HepG2 (cell line): ENCODE results near the gene GSTT2B. TPM values are rescaled to one million over a fixed set of nuclear protein-coding genes. Genes with fewer than 3 reads are reported as not detected.

Source experiments
- AKAP8 ChIP-seq: sonication (generic); formaldehyde crosslinking; IDR thresholded peaks from 2 replicates; pipeline ENCODE4 v1.5.1; 2020; ENCODE audit warnings: mild to moderate bottlenecking, missing genetic modification reagents
- EEA1 ChIP-seq: sonication (generic); formaldehyde crosslinking; IDR thresholded peaks from 2 replicates; pipeline ENCODE4 v1.5.1; 2020; ENCODE audit warnings: mild to moderate bottlenecking, missing genetic modification reagents, borderline replicate concordance
- GFI1 ChIP-seq: sonication (generic); formaldehyde crosslinking; IDR thresholded peaks from 2 replicates; pipeline ENCODE4 v1.5.0; 2020; ENCODE audit warnings: missing genetic modification reagents, mild to moderate bottlenecking, borderline replicate concordance
- HIVEP1 ChIP-seq: sonication (generic); formaldehyde crosslinking; IDR thresholded peaks from 2 replicates; pipeline ENCODE4 v1.4.0; 2020; ENCODE audit warnings: mild to moderate bottlenecking, missing genetic modification reagents
- HMG20A ChIP-seq: IDR thresholded peaks from 2 replicates; pipeline ENCODE4 v1.6.1; 2016; ENCODE audit warnings: borderline replicate concordance
- HNF4G ChIP-seq, 2 experiments: sonication (generic) in 1 of 2; formaldehyde crosslinking in 1 of 2; IDR thresholded peaks; 2 replicates each; pipeline versions ENCODE4 v1.4.0 to v1.6.1; 2011 to 2020; ENCODE audit warnings: borderline replicate concordance in 2 of 2, low read depth in 2 of 2, mild to moderate bottlenecking in 2 of 2, low read length in 1 of 2, missing genetic modification reagents in 1 of 2, moderate library complexity in 1 of 2
- KLF16 ChIP-seq, 2 experiments: sonication (generic) in 1 of 2; formaldehyde crosslinking in 1 of 2; IDR thresholded peaks; 2 replicates each; pipeline versions ENCODE4 v1.6.1 to v1.8.0; 2016 to 2023; ENCODE audit warnings: missing genetic modification reagents in 2 of 2, missing compliant biosample characterization in 1 of 2
- MYC ChIP-seq: sonication (generic); formaldehyde crosslinking; IDR thresholded peaks from 2 replicates; pipeline ENCODE4 v1.9.0; 2021; ENCODE audit warnings: missing genetic modification reagents, borderline replicate concordance
- NFIB ChIP-seq: sonication (generic); formaldehyde crosslinking; IDR thresholded peaks from 2 replicates; pipeline ENCODE4 v1.9.0; 2021; ENCODE audit warnings: missing genetic modification reagents, mild to moderate bottlenecking, borderline replicate concordance
- POLR2A ChIP-seq, 2 experiments: IDR thresholded peaks; 2 replicates each; pipeline ENCODE4 v1.6.1; 2011; ENCODE audit warnings: low read depth in 2 of 2, low read length in 2 of 2, mild to moderate bottlenecking in 1 of 2, moderate library complexity in 1 of 2; ENCODE audit not compliant: insufficient read depth in 1 of 2
- TFDP1 ChIP-seq: IDR thresholded peaks from 2 replicates; pipeline ENCODE4 v1.6.1; 2016; ENCODE audit warnings: missing compliant biosample characterization, missing genetic modification reagents, borderline replicate concordance
- TMF1 ChIP-seq: sonication (generic); formaldehyde crosslinking; IDR thresholded peaks from 2 replicates; pipeline ENCODE4 v1.8.1; 2022; ENCODE audit warnings: low read depth, missing genetic modification reagents
- ZNF263 ChIP-seq: sonication (generic); formaldehyde crosslinking; IDR thresholded peaks from 2 replicates; pipeline ENCODE4 v1.4.0; 2020; ENCODE audit warnings: missing genetic modification reagents
- ZNF317 ChIP-seq: sonication (generic); formaldehyde crosslinking; IDR thresholded peaks from 2 replicates; pipeline ENCODE4 v1.5.0; 2020; ENCODE audit warnings: mild to moderate bottlenecking, missing genetic modification reagents
- ZNF362 ChIP-seq: sonication (generic); formaldehyde crosslinking; IDR thresholded peaks from 2 replicates; pipeline ENCODE4 v1.4.0; 2020; ENCODE audit warnings: missing genetic modification reagents, mild to moderate bottlenecking, borderline replicate concordance
- ZNF672 ChIP-seq: sonication (generic); formaldehyde crosslinking; IDR thresholded peaks from 2 replicates; pipeline ENCODE4 v1.8.1; 2022; ENCODE audit warnings: missing genetic modification reagents
- polyA plus RNA-seq, 8 experiments: library from polyadenylated mRNA; depleted of rRNA in 3 of 8; stranded (reverse) in 7 of 8; unstranded in 1 of 8; fragments of >200 nt; fragmentation: Illumina TruSeq in 4 of 8; extraction: Trizol in 4 of 8; gene quantifications; 2 replicates each; pipeline versions ENCODE4 v1.2.1 to v1.2.3, GENCODE V29; 2011 to 2016; ENCODE audit warnings: low read depth in 4 of 8, missing spikeins in 1 of 8, mixed read lengths in 1 of 8; ENCODE audit not compliant: insufficient read depth in 1 of 8
- total RNA-seq, 5 experiments: library from RNA; depleted of rRNA; stranded (reverse); fragments of >200 nt; fragmentation: Illumina TruSeq; extraction: Trizol; gene quantifications; 2 replicates each; pipeline ENCODE4 v1.2.3, GENCODE V29; 2016; ENCODE audit warnings: low read depth in 1 of 5
- TF ChIP-seq, protein P1 (sequence below): sonication (generic); formaldehyde crosslinking; conservative IDR thresholded peaks from 2 replicates; pipeline ENCODE4 v1.4.0; 2020; ENCODE audit warnings: missing genetic modification reagents
- TF ChIP-seq, protein P2 (sequence below): sonication (generic); formaldehyde crosslinking; IDR thresholded peaks from 2 replicates; pipeline ENCODE4 v1.4.0; 2020; ENCODE audit warnings: missing genetic modification reagents, borderline replicate concordance
- TF ChIP-seq, protein P3 (sequence below): sonication (generic); formaldehyde crosslinking; IDR thresholded peaks from 2 replicates; pipeline ENCODE4 v1.4.0; 2020; ENCODE audit warnings: missing genetic modification reagents

The GSTT2B gene
- total and polyA plus RNA-seq, 2 of the 13 experiments (the other 11 are each of a cell fraction or from before 2014, with no cell fraction given): 1.5 to 3.9 TPM

DNA sequence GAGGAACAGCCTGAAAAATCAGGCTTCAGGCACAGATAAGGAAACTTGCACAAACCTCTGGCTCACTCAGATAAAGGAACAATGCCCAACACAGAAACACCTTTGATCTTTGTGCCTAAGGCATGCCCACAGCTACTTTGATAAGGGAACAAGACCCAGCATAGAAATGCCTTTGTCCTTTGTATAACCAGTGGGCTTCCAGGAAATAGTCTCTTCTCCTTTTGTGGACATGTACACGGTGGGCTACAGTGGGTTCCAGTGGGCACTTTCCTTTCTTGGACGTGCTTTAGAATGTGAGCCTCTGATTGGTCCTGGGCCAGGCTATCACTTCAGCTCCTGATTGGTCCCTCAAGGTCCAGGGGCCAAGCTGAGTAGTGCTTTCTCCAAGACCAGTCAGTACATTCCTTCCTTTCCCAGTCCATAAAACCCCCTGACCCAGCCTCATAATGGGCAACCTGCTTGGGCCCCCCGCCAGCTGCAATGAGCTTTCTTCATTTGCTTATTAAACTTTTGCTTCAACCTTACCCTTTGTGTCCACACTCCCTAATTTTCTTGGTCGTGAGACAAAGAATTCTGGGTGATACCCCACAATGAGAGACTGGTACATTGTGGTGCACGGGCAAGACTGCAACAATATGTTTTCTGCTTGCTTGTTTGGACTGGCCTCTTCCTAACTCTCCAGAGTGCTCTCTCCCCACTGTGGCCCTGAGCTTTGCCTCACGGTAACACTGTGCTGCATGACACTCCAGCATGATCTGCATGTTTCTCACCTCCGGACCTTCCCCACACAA lies 48.4 kb upstream of the GSTT2B start (continued):
- TF ChIP-seq, protein P1, sequence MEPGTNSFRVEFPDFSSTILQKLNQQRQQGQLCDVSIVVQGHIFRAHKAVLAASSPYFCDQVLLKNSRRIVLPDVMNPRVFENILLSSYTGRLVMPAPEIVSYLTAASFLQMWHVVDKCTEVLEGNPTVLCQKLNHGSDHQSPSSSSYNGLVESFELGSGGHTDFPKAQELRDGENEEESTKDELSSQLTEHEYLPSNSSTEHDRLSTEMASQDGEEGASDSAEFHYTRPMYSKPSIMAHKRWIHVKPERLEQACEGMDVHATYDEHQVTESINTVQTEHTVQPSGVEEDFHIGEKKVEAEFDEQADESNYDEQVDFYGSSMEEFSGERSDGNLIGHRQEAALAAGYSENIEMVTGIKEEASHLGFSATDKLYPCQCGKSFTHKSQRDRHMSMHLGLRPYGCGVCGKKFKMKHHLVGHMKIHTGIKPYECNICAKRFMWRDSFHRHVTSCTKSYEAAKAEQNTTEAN (CRISPR knock-in tag): 0 out of 2 replicates have a peak, but pooled peaks have one; percentile 33
- no peak for TF ChIP-seq ZNF672 (CRISPR knock-in tag)
- 0 out of 2 replicates have a peak, but pooled peaks have one; percentile 16 for TF ChIP-seq ZNF263 (CRISPR knock-in tag)
- 0 out of 4 replicates have a peak, but pooled peaks of 1 of the 2 experiments have one; percentile 51 for TF ChIP-seq KLF16 (CRISPR knock-in tag; IDR thresholded peaks at IDR 0.05)
- TF ChIP-seq NFIB (CRISPR knock-in tag): no peak
- peak; percentile 77; the same call in 1 of the 2 replicates for TF ChIP-seq HNF4G (IDR thresholded peaks at IDR 0.05; ENCODE audit: borderline replicate concordance, low read depth, low read length)
- no peak; the same call in 1 of the 2 replicates for TF ChIP-seq HNF4G (CRISPR knock-in tag; IDR thresholded peaks at IDR 0.05; ENCODE audit: borderline replicate concordance, low read depth)
- peak; percentile 36 for TF ChIP-seq GFI1 (CRISPR knock-in tag)
- TF ChIP-seq EEA1: no peak
- TF ChIP-seq HMG20A (CRISPR knock-in tag): peak; percentile 75
- no peak for TF ChIP-seq TMF1
- peak; percentile 10; the same call in 1 of the 2 replicates for TF ChIP-seq MYC
- TF ChIP-seq, protein P2, sequence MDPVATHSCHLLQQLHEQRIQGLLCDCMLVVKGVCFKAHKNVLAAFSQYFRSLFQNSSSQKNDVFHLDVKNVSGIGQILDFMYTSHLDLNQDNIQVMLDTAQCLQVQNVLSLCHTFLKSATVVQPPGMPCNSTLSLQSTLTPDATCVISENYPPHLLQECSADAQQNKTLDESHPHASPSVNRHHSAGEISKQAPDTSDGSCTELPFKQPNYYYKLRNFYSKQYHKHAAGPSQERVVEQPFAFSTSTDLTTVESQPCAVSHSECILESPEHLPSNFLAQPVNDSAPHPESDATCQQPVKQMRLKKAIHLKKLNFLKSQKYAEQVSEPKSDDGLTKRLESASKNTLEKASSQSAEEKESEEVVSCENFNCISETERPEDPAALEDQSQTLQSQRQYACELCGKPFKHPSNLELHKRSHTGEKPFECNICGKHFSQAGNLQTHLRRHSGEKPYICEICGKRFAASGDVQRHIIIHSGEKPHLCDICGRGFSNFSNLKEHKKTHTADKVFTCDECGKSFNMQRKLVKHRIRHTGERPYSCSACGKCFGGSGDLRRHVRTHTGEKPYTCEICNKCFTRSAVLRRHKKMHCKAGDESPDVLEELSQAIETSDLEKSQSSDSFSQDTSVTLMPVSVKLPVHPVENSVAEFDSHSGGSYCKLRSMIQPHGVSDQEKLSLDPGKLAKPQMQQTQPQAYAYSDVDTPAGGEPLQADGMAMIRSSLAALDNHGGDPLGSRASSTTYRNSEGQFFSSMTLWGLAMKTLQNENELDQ (CRISPR knock-in tag): no peak
- TF ChIP-seq HIVEP1 (CRISPR knock-in tag): no peak
- peak; percentile 44 to 69; a peak in 3 of 4 replicates for TF ChIP-seq POLR2A (IDR thresholded peaks at IDR 0.05; ENCODE audit: insufficient read depth in 1 of 2, low read depth in 2 of 2, low read length in 2 of 2)
- TF ChIP-seq, protein P3, sequence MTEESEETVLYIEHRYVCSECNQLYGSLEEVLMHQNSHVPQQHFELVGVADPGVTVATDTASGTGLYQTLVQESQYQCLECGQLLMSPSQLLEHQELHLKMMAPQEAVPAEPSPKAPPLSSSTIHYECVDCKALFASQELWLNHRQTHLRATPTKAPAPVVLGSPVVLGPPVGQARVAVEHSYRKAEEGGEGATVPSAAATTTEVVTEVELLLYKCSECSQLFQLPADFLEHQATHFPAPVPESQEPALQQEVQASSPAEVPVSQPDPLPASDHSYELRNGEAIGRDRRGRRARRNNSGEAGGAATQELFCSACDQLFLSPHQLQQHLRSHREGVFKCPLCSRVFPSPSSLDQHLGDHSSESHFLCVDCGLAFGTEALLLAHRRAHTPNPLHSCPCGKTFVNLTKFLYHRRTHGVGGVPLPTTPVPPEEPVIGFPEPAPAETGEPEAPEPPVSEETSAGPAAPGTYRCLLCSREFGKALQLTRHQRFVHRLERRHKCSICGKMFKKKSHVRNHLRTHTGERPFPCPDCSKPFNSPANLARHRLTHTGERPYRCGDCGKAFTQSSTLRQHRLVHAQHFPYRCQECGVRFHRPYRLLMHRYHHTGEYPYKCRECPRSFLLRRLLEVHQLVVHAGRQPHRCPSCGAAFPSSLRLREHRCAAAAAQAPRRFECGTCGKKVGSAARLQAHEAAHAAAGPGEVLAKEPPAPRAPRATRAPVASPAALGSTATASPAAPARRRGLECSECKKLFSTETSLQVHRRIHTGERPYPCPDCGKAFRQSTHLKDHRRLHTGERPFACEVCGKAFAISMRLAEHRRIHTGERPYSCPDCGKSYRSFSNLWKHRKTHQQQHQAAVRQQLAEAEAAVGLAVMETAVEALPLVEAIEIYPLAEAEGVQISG (CRISPR knock-in tag): peak; percentile 38; the same call in 1 of the 2 replicates
- TF ChIP-seq ZNF362: no peak
- TF ChIP-seq TFDP1 (CRISPR knock-in tag): 0 out of 2 replicates have a peak, but pooled peaks have one; percentile 42
- TF ChIP-seq ZNF317 (CRISPR knock-in tag): no peak
- peak; percentile 54; the same call in 1 of the 2 replicates for TF ChIP-seq AKAP8
